ENCODE measurements around the gene SPPL3. TPM values are rescaled to one million over a fixed set of nuclear protein-coding genes. Genes with fewer than 3 reads are reported as not detected.

SPPL3 gene
- total RNA-seq, 4 donors from 2014 or later = 5.4 to 82.7 (median 23.2) TPM

- no peak overlapping the region for H3K27ac ChIP-seq
- H3K27me3 ChIP-seq = no peaks in the 10 kb centered on the region
- H3K4me1 ChIP-seq = no peaks in the 10 kb centered on the region
- no peak overlapping the region for H3K4me3 ChIP-seq
- no peaks in the 10 kb centered on the region for H3K36me3 ChIP-seq
- H3K9me3 ChIP-seq = no peaks in the 10 kb centered on the region
- DNase-seq = no peak
- intact Hi-C loops (cut with DNase I; ENCODE audit: low total_unique reads) = no loop called here
- no peak for TF ChIP-seq POLR2A (IDR thresholded peaks at IDR 0.05)
- no peak for TF ChIP-seq CTCF (IDR thresholded peaks at IDR 0.05)
These were observed 103.0 kb downstream of the SPPL3 start for GRCh38 chr12:120801146-120801545.

GRCh38 chr12:120800665-120801064, 103.5 kb downstream of the SPPL3 start:
- Histone ChIP-seq H3K4me3 (no peak overlapping the region), H3K4me1 (no peaks in the 10 kb centered on the region), H3K27ac (no peak overlapping the region), H3K36me3 (no peaks in the 10 kb centered on the region), H3K9me3 (peaks cover 0 to 5% of the 10 kb centered on the region in 2 donors), H3K27me3 (no peaks in the 10 kb centered on the region)
- no peak for DNase-seq
- TF ChIP-seq POLR2A (IDR thresholded peaks at IDR 0.05) = no peak
- TF ChIP-seq CTCF (IDR thresholded peaks at IDR 0.05) = no peak
- intact Hi-C loops (cut with DNase I; ENCODE audit: low total_unique reads) = no loop called here

- no peak for TF ChIP-seq POLR2A (IDR thresholded peaks at IDR 0.05)
- intact Hi-C loops (cut with DNase I; ENCODE audit: low total_unique reads) = no loop called here
- Histone ChIP-seq H3K4me3 (no peak overlapping the region), H3K27ac (no peak overlapping the region), H3K27me3 (no peaks in the 10 kb centered on the region), H3K4me1 (no peaks in the 10 kb centered on the region), H3K36me3 (no peaks in the 10 kb centered on the region), H3K9me3 (peaks cover 0 to 8% of the 10 kb centered on the region in 2 donors)
- DNase-seq = no peak
These were observed 104.7 kb downstream of the SPPL3 start for GRCh38 chr12:120799243-120800045.

- H3K4me1 ChIP-seq = no peaks in the 10 kb centered on the region
- no peak overlapping the region for H3K4me3 ChIP-seq
- intact Hi-C loops (cut with DNase I; ENCODE audit: low total_unique reads) = no loop called here
- DNase-seq = no peak
- peaks cover 0 to 8% of the 10 kb centered on the region in 2 donors for H3K9me3 ChIP-seq
- no peaks in the 10 kb centered on the region for H3K27me3 ChIP-seq
- H3K27ac ChIP-seq = no peak overlapping the region
- no peak for TF ChIP-seq POLR2A (IDR thresholded peaks at IDR 0.05)
- H3K36me3 ChIP-seq = no peaks in the 10 kb centered on the region
These were observed 105.5 kb downstream of the SPPL3 start for GRCh38 chr12:120798696-120799095.

GRCh38 chr12:120797677-120798642, 106.2 kb downstream of the SPPL3 start:
- H3K27me3 ChIP-seq = no peaks in the 10 kb centered on the region
- no peak for TF ChIP-seq CTCF (IDR thresholded peaks at IDR 0.05)
- no peak for TF ChIP-seq POLR2A (IDR thresholded peaks at IDR 0.05)
- peaks cover 0 to 8% of the 10 kb centered on the region in 2 donors for H3K9me3 ChIP-seq
- H3K36me3 ChIP-seq = no peaks in the 10 kb centered on the region
- DNase-seq = no peak
- intact Hi-C loops (cut with DNase I; ENCODE audit: low total_unique reads) = no loop called here
- no peaks in the 10 kb centered on the region for H3K4me1 ChIP-seq
- H3K27ac ChIP-seq = no peak overlapping the region
- no peak overlapping the region for H3K4me3 ChIP-seq
